Natural killer cell (primary cell): ENCODE data around the gene LEFTY2. TPM values are rescaled to one million over a fixed set of nuclear protein-coding genes. Genes with fewer than 3 reads are reported as not detected.

ENCODE experiments used
- ATAC-seq, 3 donors: fragments of 150-1000 bp in 2 of 3; fragments of 200-7000 bp in 1 of 3; cut with Tn5 transposase; 1 replicate in 1 of 3; 2 replicates in 2 of 3; pipeline ENCODE4 v1.10.0; 2021; ENCODE audit warnings: mild to moderate bottlenecking in 2 of 3, moderate library complexity in 2 of 3
- DNase-seq, 2 donors: peaks; one replicate each; pipeline versions ENCODE4 v3.0.0 to v3.0.0-alpha.2; 2013 to 2021; ENCODE audit warnings: mixed read lengths in 1 of 2
- H3K27ac ChIP-seq: one replicate; pipeline ENCODE4 v1.5.1; 2013; ENCODE audit warnings: mild to moderate bottlenecking, low read length
- H3K27me3 ChIP-seq: one replicate; pipeline ENCODE4 v1.6.1; 2013; ENCODE audit warnings: low read length; ENCODE audit not compliant: control insufficient read depth, insufficient read depth
- H3K36me3 ChIP-seq: one replicate; pipeline ENCODE4 v1.6.1; 2013; ENCODE audit warnings: low read length; ENCODE audit not compliant: control insufficient read depth, insufficient read depth
- H3K4me1 ChIP-seq: one replicate; pipeline ENCODE4 v1.6.1; 2013; ENCODE audit warnings: low read length; ENCODE audit not compliant: control insufficient read depth, insufficient read depth
- H3K4me3 ChIP-seq: one replicate; pipeline ENCODE4 v1.5.1; 2013; ENCODE audit warnings: low read length
- H3K9me3 ChIP-seq: one replicate; pipeline ENCODE4 v1.6.1; 2013; ENCODE audit warnings: low read length; ENCODE audit not compliant: control insufficient read depth, insufficient read depth
- H3K27ac Mint-ChIP-seq, 2 donors: one replicate each; pipeline ENCODE4 v1.8.0; 2022; ENCODE audit warnings: mild to moderate bottlenecking in 2 of 2, mixed read lengths in 2 of 2, moderate library complexity in 1 of 2
- H3K27me3 Mint-ChIP-seq, 2 donors: one replicate each; pipeline ENCODE4 v1.8.0; 2022; ENCODE audit warnings: low read depth in 2 of 2, mixed read lengths in 2 of 2
- H3K36me3 Mint-ChIP-seq: one replicate; pipeline ENCODE4 v1.8.0; 2022; ENCODE audit warnings: mixed read lengths
- H3K4me1 Mint-ChIP-seq, 2 donors: one replicate each; pipeline ENCODE4 v1.8.0; 2022; ENCODE audit warnings: mixed read lengths in 2 of 2
- H3K4me3 Mint-ChIP-seq: one replicate; pipeline ENCODE4 v1.8.0; 2022; ENCODE audit warnings: mild to moderate bottlenecking, moderate library complexity, mixed read lengths
- H3K9me3 Mint-ChIP-seq, 2 donors: one replicate each; pipeline ENCODE4 v1.8.0; 2022; ENCODE audit warnings: mixed read lengths in 2 of 2
- CTCF ChIP-seq: fragments of 200-600 bp; IDR thresholded peaks from one replicate; pipeline ENCODE4 v1.8.0; 2022; ENCODE audit warnings: antibody characterized with exemption
- WGBS: methylation state at CpG from one replicate; pipeline ENCODE4 v1.1.7; 2013; ENCODE audit warnings: missing lambda C conversion rate; ENCODE audit not compliant: insufficient coverage; 5-methylcytosine and 5-hydroxymethylcytosine counted together
- intact Hi-C: fragments of 100-400 bp; cut with micrococcal nuclease; formaldehyde crosslinking; loops from one replicate; pipeline ENCODE4 v1.14.2; 2022
- total RNA-seq, 4 donors: library from RNA; stranded (reverse); fragments of 120-200 nt in 1 of 4; gene quantifications; one replicate each; pipeline versions ENCODE4 v1.2.3 to v1.2.4, GENCODE V29; 2013 to 2022

The LEFTY2 gene
- total RNA-seq, 3 donors from 2014 or later (not counting 1 experiment from before 2014, with no cell fraction given): not detected

GRCh38 chr1:225896494-225896893 is 44.5 kb downstream of the LEFTY2 start:
- TF ChIP-seq CTCF: no peak
- peak overlapping the region; percentile 75 for H3K4me3 Mint-ChIP-seq
- WGBS: 89% methylated on average over 2 of the region's 5 CpGs
- peaks cover 0 to 6% of the 10 kb centered on the region in 2 donors for H3K27me3 Mint-ChIP-seq
- H3K4me1 Mint-ChIP-seq: peaks cover 22 to 25% of the 10 kb centered on the region in 2 donors
- no peaks in the 10 kb centered on the region for H3K36me3 Mint-ChIP-seq
- DNase-seq (peak in 1 of 2 donors; percentile 34), ATAC-seq (no peak)
- H3K4me1 ChIP-seq: peaks cover 34% of the 10 kb centered on the region
- H3K4me3 ChIP-seq: no peak overlapping the region
- peak overlapping the region; percentile 84 to 87 for H3K27ac Mint-ChIP-seq
- H3K9me3 Mint-ChIP-seq: no peaks in the 10 kb centered on the region
- H3K36me3 ChIP-seq: no peaks in the 10 kb centered on the region
- peak overlapping the region; percentile 81 for H3K27ac ChIP-seq
- no peaks in the 10 kb centered on the region for H3K27me3 ChIP-seq
- H3K9me3 ChIP-seq: no peaks in the 10 kb centered on the region
- intact Hi-C loops: loop anchor here (5.0 kb wide), 2 partner anchors 101 to 119 kb away; partner anchors contain the start of genes SDE2 and SRP9

- no peak overlapping the region for H3K4me3 ChIP-seq
- WGBS: 97% methylated on average over 5 of the region's 6 CpGs
- H3K27me3 ChIP-seq: no peaks in the 10 kb centered on the region
- no peaks in the 10 kb centered on the region for H3K9me3 ChIP-seq
- no peak overlapping the region for H3K27ac ChIP-seq
- peaks cover 11 to 15% of the 10 kb centered on the region in 2 donors for H3K4me1 Mint-ChIP-seq
- DNase-seq: no peak
- no peaks in the 10 kb centered on the region for H3K36me3 Mint-ChIP-seq
- H3K27ac Mint-ChIP-seq: no peak overlapping the region
- intact Hi-C loops: no loop called here
- peaks cover 15% of the 10 kb centered on the region for H3K4me1 ChIP-seq
- no peaks in the 10 kb centered on the region for H3K27me3 Mint-ChIP-seq
- TF ChIP-seq CTCF: no peak
- H3K4me3 Mint-ChIP-seq: no peak overlapping the region
- no peaks in the 10 kb centered on the region for H3K9me3 Mint-ChIP-seq
- no peaks in the 10 kb centered on the region for H3K36me3 ChIP-seq
- ATAC-seq: no peak
Measured at GRCh38 chr1:225892307-225892706, 48.7 kb downstream of the LEFTY2 start.

- Histone ChIP-seq H3K9me3 (no peaks in the 10 kb centered on the region), H3K27ac (no peak overlapping the region), H3K4me1 (peaks cover 8% of the 10 kb centered on the region), H3K36me3 (no peaks in the 10 kb centered on the region), H3K4me3 (no peak overlapping the region), H3K27me3 (no peaks in the 10 kb centered on the region)
- Mint-ChIP-seq H3K9me3 (no peaks in the 10 kb centered on the region), H3K27ac (no peak overlapping the region), H3K4me1 (peaks cover 2 to 5% of the 10 kb centered on the region in 2 donors), H3K36me3 (no peaks in the 10 kb centered on the region), H3K4me3 (no peak overlapping the region), H3K27me3 (peaks cover 5 to 8% of the 10 kb centered on the region in 2 donors)
- ATAC-seq: no peak
- DNase-seq: no peak
- 85% methylated on average over 14 of the region's 14 CpGs for WGBS
- intact Hi-C loops: no loop called here
- no peak for TF ChIP-seq CTCF
Measured at GRCh38 chr1:225891229-225891972, 49.6 kb downstream of the LEFTY2 start.
